RWPE1 (cell line): ENCODE measurements around the gene DUSP5.
A peak's percentile ranks its signal among the peaks of the same experiment; 100 is the strongest.
"Not testable (repeated sequence)": the region's sequence is repeated elsewhere in the genome, so short reads cannot be mapped to it uniquely, and the experiment has no call there.

Experiments
- CTCF ChIA-PET: fragments of 350-600 bp; sonication (Branson Sonifier 250); formaldehyde crosslinking; extraction: SDS; loops from one replicate; lab custom pipeline; 2021; lab: Yijun Ruan, JAX
- POLR2A ChIA-PET: fragments of 400-600 bp; formaldehyde crosslinking; extraction: SDS; loops from one replicate; lab custom pipeline; 2020; ENCODE audit warnings: antibody characterized with exemption; ENCODE audit not compliant: low non-redundant PET; lab: Yijun Ruan, JAX
- DNase-seq: peaks from one replicate; pipeline ENCODE4 v3.0.0; 2012; ENCODE audit warnings: low spot score
- H3K27ac ChIP-seq: fragments of 450-650 bp; 2 replicates; pipeline ENCODE4 v1.5.1; 2017
- CTCF ChIP-seq: fragments of 450-650 bp; conservative IDR thresholded peaks from 2 replicates; pipeline ENCODE4 v1.5.1; 2017; ENCODE audit warnings: low read depth, mild to moderate bottlenecking

DUSP5 gene

GRCh38 chr10:110530131-110530831 lies 32.6 kb downstream of the DUSP5 start:
- ChIA-PET POLR2A (no interaction called here), CTCF (interaction anchor here (0.8 to 1.0 kb wide), 2 partner anchors 11 to 177 kb away, joined by 3 read pairs; no protein-coding TSS in a partner anchor)
- peak; percentile 85 for DNase-seq
- peak overlapping the region; percentile 65 for H3K27ac ChIP-seq
- no peak for TF ChIP-seq CTCF

- TF ChIP-seq CTCF = no peak
- ChIA-PET POLR2A (no interaction called here), CTCF (interaction anchor here (0.7 to 1.6 kb wide), 3 partner anchors 9 to 15 kb away, joined by 3 to 7 read pairs (median 5); no protein-coding TSS in a partner anchor)
- DNase-seq = no peak
- H3K27ac ChIP-seq = no peak overlapping the region
Observed at GRCh38 chr10:110531687-110532086, 34.0 kb downstream of the DUSP5 start.

- CTCF ChIA-PET = interaction anchor here (0.6 to 1.6 kb wide), 3 partner anchors 14 to 133 kb away, joined by 3 to 7 read pairs (median 4); no protein-coding TSS in a partner anchor
- POLR2A ChIA-PET, DNase-seq, H3K27ac ChIP-seq: not testable (repeated sequence)
Observed at GRCh38 chr10:110532628-110533027, 34.9 kb downstream of the DUSP5 start.

- no peak overlapping the region for H3K27ac ChIP-seq
- CTCF ChIA-PET = interaction anchor here (0.7 kb wide), 1 partner anchor 29 kb away, joined by 3 read pairs; no protein-coding TSS in a partner anchor
- POLR2A ChIA-PET = no interaction called here
- TF ChIP-seq CTCF = no peak
- DNase-seq = no peak
Observed at GRCh38 chr10:110533149-110533548, 35.4 kb downstream of the DUSP5 start.

GRCh38 chr10:110534571-110534970 lies 36.9 kb downstream of the DUSP5 start:
- no peak for DNase-seq
- ChIA-PET POLR2A (no interaction called here), CTCF (interaction anchor here (0.6 to 0.7 kb wide), 2 partner anchors 88 to 556 kb away, joined by 3 read pairs; no protein-coding TSS in a partner anchor)
- H3K27ac ChIP-seq = no peak overlapping the region
- no peak for TF ChIP-seq CTCF

GRCh38 chr10:110535958-110536891 lies 38.5 kb downstream of the DUSP5 start:
- no peak for TF ChIP-seq CTCF
- no peak for DNase-seq
- POLR2A ChIA-PET = no interaction called here
- no peak overlapping the region for H3K27ac ChIP-seq
- CTCF ChIA-PET = interaction anchor here (1.3 kb wide), 1 partner anchor 191 kb away, joined by 3 read pairs; no protein-coding TSS in a partner anchor
